Tibial artery (tissue), 4 donors: ENCODE data around the gene NAT10.
A peak's percentile ranks its signal among the peaks of the same experiment; 100 is the strongest.

Source experiments
- DNase-seq, 2 donors: peaks; one replicate each; pipeline ENCODE4 v3.0.0-alpha.2; 2019
- H3K27ac ChIP-seq, 2 donors: fragments of 200-600 bp; sonication (generic) in 1 of 2; 1 replicate in 1 of 2; 2 replicates in 1 of 2; pipeline ENCODE4 v1.5.1; 2018 to 2019; ENCODE audit warnings: mild to moderate bottlenecking in 1 of 2
- H3K27me3 ChIP-seq, 2 donors: fragments of 200-600 bp; sonication (generic) in 1 of 2; one replicate each; pipeline versions ENCODE4 v1.5.1 to v1.6.0; 2016 to 2019
- H3K36me3 ChIP-seq, 3 donors: fragments of 200-600 bp; sonication (generic) in 2 of 3; one replicate each; pipeline ENCODE4 v1.5.1; 2016 to 2019; ENCODE audit warnings: mild to moderate bottlenecking in 2 of 3
- H3K4me1 ChIP-seq, 4 donors: fragments of 200-600 bp; sonication (generic) in 2 of 4; 1 replicate in 3 of 4; 2 replicates in 1 of 4; pipeline ENCODE4 v1.5.1; 2016 to 2019
- H3K4me3 ChIP-seq, 2 donors: fragments of 200-600 bp; sonication (generic) in 1 of 2; 1 replicate in 1 of 2; 2 replicates in 1 of 2; pipeline ENCODE4 v1.5.1; 2018 to 2019; ENCODE audit warnings: mild to moderate bottlenecking in 2 of 2
- H3K9me3 ChIP-seq, 3 donors: fragments of 200-600 bp; sonication (generic) in 1 of 3; one replicate each; pipeline ENCODE4 v1.5.1; 2016 to 2019
- intact Hi-C: fragments of 100-400 bp; cut with DNase I; formaldehyde crosslinking; loops from one replicate; pipeline ENCODE4 v1.15.0; 2023; ENCODE audit warnings: low total_unique reads
- TF ChIP-seq, protein P1 (sequence below), 2 experiments: fragments of 200-600 bp in 1 of 2; fragments of 450-650 bp in 1 of 2; IDR thresholded peaks; one replicate each; pipeline ENCODE4 v1.5.1; 2017 to 2019; ENCODE audit warnings: antibody characterized with exemption in 2 of 2, mild to moderate bottlenecking in 1 of 2, moderate library complexity in 1 of 2

NAT10 gene

DNA sequence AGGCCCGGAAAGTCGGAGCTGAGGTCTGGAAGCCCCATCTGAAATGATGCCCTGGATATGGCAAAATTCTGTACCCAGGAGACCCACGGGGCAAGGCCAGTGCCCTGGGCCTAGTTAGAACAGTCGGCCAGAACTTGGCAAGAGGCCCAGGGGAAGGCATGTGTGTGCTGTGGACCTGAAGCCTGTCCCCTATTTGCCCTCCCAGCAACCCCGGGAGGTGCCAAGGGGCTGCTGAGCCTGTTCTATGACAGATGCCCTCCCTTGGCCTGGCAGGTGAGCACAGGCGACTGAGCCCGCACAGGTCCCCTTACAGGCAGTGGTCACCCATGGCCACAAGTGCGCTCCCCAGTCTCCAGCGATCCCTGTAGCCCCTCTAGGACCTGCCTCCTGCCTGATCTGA, 51.7 kb downstream of the NAT10 start:
- DNase-seq: no peak
- no peaks in the 10 kb centered on the region for H3K9me3 ChIP-seq
- TF ChIP-seq, protein P1, sequence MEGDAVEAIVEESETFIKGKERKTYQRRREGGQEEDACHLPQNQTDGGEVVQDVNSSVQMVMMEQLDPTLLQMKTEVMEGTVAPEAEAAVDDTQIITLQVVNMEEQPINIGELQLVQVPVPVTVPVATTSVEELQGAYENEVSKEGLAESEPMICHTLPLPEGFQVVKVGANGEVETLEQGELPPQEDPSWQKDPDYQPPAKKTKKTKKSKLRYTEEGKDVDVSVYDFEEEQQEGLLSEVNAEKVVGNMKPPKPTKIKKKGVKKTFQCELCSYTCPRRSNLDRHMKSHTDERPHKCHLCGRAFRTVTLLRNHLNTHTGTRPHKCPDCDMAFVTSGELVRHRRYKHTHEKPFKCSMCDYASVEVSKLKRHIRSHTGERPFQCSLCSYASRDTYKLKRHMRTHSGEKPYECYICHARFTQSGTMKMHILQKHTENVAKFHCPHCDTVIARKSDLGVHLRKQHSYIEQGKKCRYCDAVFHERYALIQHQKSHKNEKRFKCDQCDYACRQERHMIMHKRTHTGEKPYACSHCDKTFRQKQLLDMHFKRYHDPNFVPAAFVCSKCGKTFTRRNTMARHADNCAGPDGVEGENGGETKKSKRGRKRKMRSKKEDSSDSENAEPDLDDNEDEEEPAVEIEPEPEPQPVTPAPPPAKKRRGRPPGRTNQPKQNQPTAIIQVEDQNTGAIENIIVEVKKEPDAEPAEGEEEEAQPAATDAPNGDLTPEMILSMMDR (IDR thresholded peaks at IDR 0.05): no peak
- no peak overlapping the region for H3K4me3 ChIP-seq
- peaks cover 0 to 35% (median 30%) of the 10 kb centered on the region in 4 donors for H3K4me1 ChIP-seq
- intact Hi-C loops: no loop called here
- peaks cover 6 to 66% (median 43%) of the 10 kb centered on the region in 3 donors for H3K36me3 ChIP-seq
- no peaks in the 10 kb centered on the region for H3K27me3 ChIP-seq
- H3K27ac ChIP-seq: peak overlapping the region; percentile 61 to 83

DNA sequence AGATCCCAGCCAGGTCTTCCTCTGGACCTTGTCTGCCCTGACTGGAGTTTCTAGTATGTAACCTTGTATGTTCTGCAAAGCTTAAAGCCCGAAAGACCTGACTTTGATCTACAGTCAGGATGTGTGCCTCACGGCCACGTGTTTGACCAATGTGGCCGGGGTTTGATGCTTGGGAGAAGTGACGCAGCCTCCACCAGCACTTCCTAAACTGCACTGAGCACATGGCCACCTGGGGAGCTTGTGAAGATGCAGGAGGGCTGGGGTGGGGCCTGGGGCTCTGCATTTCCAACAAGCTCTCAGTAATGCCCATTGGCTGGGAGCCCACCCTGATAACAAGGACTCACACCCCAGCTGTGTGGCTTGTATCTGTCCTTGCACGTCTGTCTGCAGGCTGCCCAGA, 53.2 kb downstream of the NAT10 start:
- peaks cover 0 to 35% (median 30%) of the 10 kb centered on the region in 4 donors for H3K4me1 ChIP-seq
- TF ChIP-seq, protein P1 (IDR thresholded peaks at IDR 0.05): no peak
- H3K9me3 ChIP-seq: no peaks in the 10 kb centered on the region
- no peaks in the 10 kb centered on the region for H3K27me3 ChIP-seq
- H3K4me3 ChIP-seq: no peak overlapping the region
- peaks cover 6 to 66% (median 51%) of the 10 kb centered on the region in 3 donors for H3K36me3 ChIP-seq
- no peak for DNase-seq
- H3K27ac ChIP-seq: no peak overlapping the region
- intact Hi-C loops: no loop called here

DNA sequence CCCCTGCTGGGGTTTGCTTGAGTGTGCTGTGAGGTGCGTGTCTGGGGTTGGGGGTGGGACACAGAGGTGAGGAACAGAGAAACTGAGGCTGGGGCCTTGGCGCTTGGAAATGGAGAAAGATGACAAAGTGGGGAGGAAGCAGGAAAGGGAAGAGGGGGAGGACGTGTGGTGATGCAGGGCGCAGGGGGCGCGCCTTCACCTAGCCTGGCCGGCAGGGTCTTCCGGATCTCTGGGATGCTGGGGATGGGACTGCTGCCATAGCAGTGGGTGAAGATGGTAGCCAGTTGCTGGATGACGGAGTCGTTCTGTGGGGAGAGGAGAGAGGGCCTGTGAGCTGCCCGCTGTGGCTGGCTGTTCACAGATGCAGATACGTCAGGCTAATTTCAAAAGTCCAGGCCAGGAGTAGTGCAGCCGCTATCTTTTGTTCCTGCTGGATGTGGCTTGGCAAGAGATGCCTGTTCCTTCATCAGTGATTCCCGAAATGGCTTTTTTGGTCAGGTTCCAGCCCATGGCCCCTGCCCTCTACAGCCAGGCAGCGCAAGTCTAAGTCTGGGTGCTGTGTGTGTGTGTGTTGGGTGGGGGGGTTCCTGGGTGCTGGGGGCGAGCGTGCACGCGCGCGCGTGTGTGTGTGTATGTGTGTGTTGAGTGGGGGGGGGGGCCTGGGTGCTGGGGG, 54.8 kb downstream of the NAT10 start:
- peaks cover 6 to 60% (median 51%) of the 10 kb centered on the region in 3 donors for H3K36me3 ChIP-seq

DNA sequence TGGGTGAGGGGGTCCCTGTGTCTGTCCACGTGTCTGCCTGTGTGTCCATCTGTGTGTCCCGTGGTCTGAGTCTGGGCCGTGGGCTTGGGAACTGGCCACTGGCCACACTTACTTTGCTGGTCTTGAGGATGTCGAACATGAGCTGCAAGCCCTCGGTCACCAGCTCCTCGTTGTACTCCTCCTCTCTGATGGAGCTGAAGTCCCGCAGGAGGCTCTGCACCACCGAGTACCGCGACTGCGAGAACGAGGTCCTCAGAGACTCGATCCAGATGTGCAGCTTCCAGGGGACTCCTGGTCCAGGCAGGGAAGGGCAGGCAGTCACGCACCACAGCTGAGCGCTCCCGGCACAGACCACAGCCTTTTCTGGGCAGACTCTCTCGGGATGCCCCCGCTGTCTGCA, 55.4 kb downstream of the NAT10 start:
- peaks cover 0 to 16% (median 12%) of the 10 kb centered on the region in 4 donors for H3K4me1 ChIP-seq
- DNase-seq: no peak
- H3K9me3 ChIP-seq: no peaks in the 10 kb centered on the region
- no peaks in the 10 kb centered on the region for H3K27me3 ChIP-seq
- intact Hi-C loops: loop anchor here (10.0 kb wide), 1 partner anchor 156 kb away; no protein-coding TSS in a partner anchor
- TF ChIP-seq, protein P1 (IDR thresholded peaks at IDR 0.05): no peak
- no peak overlapping the region for H3K27ac ChIP-seq
- peaks cover 6 to 60% (median 51%) of the 10 kb centered on the region in 3 donors for H3K36me3 ChIP-seq
- H3K4me3 ChIP-seq: no peak overlapping the region

More for the DNA sequence above, 54.8 kb downstream of the NAT10 start:
- Histone ChIP-seq H3K4me1 (peaks cover 0 to 22% (median 18%) of the 10 kb centered on the region in 4 donors), H3K9me3 (no peaks in the 10 kb centered on the region), H3K27ac (no peak overlapping the region), H3K4me3 (no peak overlapping the region), H3K27me3 (no peaks in the 10 kb centered on the region)
- TF ChIP-seq, protein P1 (IDR thresholded peaks at IDR 0.05): no peak
- DNase-seq: no peak
- intact Hi-C loops: loop anchor here (10.0 kb wide), 1 partner anchor 155 kb away; no protein-coding TSS in a partner anchor

DNA sequence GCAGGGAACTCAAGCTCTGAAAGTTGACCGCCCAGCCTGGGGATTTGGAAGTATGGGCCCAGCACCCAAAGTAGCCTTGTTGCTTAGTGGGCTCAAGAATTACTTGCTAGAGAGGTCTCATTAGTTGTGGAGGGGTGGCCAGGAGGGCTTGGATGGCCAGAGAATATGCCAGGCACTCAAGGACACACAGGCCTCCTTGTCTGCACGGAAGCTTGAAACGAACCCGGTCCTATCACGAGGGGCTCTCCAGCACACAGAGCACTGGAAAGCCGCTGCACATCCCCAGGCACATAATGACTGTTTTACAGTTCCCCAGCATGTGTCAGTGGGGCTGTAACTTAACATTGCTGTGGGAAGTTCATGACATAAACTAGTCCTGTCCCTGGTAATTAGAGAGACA, 55.9 kb downstream of the NAT10 start:
- Histone ChIP-seq H3K27me3 (no peaks in the 10 kb centered on the region), H3K4me1 (peaks cover 0 to 11% (median 7%) of the 10 kb centered on the region in 4 donors), H3K9me3 (no peaks in the 10 kb centered on the region), H3K36me3 (peaks cover 6 to 60% (median 51%) of the 10 kb centered on the region in 3 donors), H3K4me3 (no peak overlapping the region), H3K27ac (no peak overlapping the region)
- DNase-seq: no peak
- TF ChIP-seq, protein P1 (IDR thresholded peaks at IDR 0.05): no peak
- intact Hi-C loops: loop anchor here (10.0 kb wide), 1 partner anchor 157 kb away; no protein-coding TSS in a partner anchor
